ENCODE results near the gene OR6S1.

DNA sequence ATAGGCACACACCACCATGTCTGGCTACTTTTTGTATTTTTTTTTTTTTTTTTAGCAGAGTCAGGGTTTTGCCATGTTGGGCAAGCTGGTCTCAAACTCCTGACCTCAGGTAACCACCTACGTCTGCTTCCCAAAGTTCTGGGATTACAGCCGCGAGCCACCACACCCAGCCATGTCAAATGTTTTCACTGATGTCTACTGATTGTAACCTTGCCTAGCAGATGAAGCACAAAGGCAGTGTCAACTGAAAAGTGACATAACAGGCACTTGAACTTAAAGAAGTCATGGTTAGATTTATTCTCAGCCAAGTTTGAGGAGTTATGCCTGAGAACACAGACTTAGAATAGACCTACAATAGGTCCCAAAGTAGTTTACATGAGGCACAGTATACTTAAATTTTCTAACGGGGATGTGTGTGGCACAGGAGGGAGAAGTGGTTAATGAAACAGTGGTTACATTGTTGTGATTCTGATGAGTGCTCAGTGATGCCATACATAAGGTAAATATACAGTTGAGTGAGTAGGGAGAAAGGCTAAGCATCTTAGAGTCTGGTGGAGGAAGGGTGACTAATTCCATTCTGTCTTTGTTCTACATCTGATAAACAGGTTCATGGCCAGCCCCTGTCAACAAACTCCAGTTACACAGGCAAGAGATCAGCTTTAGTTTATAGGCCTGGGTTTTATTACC is 30.2 kb upstream of the OR6S1 start:
- TF ChIP-seq ARNTL (CRISPR knock-in tag; IDR thresholded peaks at IDR 0.05; ENCODE audit: borderline replicate concordance, low read depth) (no peak), OSR1 (CRISPR knock-in tag; IDR thresholded peaks at IDR 0.05) (no peak), PATZ1 (CRISPR knock-in tag; IDR thresholded peaks at IDR 0.05; ENCODE audit: borderline replicate concordance) (no peak), ZFP3 (CRISPR knock-in tag; IDR thresholded peaks at IDR 0.05) (no peak), ESRRG (CRISPR knock-in tag; IDR thresholded peaks at IDR 0.05) (no peak), RARB (CRISPR knock-in tag; IDR thresholded peaks at IDR 0.05) (no peak), CREB5 (CRISPR knock-in tag; IDR thresholded peaks at IDR 0.05; ENCODE audit: low read depth) (no peak), CSDC2 (CRISPR knock-in tag; IDR thresholded peaks at IDR 0.05) (no peak), TOX (CRISPR knock-in tag; IDR thresholded peaks at IDR 0.05; ENCODE audit: borderline replicate concordance) (no peak), SNAI2 (CRISPR knock-in tag; IDR thresholded peaks at IDR 0.05) (no peak), ZC3H10 (CRISPR knock-in tag; IDR thresholded peaks at IDR 0.05) (no peak)
- TF ChIP-seq, protein P1, sequence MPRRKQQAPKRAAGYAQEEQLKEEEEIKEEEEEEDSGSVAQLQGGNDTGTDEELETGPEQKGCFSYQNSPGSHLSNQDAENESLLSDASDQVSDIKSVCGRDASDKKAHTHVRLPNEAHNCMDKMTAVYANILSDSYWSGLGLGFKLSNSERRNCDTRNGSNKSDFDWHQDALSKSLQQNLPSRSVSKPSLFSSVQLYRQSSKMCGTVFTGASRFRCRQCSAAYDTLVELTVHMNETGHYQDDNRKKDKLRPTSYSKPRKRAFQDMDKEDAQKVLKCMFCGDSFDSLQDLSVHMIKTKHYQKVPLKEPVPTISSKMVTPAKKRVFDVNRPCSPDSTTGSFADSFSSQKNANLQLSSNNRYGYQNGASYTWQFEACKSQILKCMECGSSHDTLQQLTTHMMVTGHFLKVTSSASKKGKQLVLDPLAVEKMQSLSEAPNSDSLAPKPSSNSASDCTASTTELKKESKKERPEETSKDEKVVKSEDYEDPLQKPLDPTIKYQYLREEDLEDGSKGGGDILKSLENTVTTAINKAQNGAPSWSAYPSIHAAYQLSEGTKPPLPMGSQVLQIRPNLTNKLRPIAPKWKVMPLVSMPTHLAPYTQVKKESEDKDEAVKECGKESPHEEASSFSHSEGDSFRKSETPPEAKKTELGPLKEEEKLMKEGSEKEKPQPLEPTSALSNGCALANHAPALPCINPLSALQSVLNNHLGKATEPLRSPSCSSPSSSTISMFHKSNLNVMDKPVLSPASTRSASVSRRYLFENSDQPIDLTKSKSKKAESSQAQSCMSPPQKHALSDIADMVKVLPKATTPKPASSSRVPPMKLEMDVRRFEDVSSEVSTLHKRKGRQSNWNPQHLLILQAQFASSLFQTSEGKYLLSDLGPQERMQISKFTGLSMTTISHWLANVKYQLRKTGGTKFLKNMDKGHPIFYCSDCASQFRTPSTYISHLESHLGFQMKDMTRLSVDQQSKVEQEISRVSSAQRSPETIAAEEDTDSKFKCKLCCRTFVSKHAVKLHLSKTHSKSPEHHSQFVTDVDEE (CRISPR knock-in tag; IDR thresholded peaks at IDR 0.05), result no peak
